Fibroblast of skin of scalp (primary cell): ENCODE data around the gene TIGD7.
A peak's percentile ranks its signal among the peaks of the same experiment; 100 is the strongest.
"Not testable (repeated sequence)": the region's sequence is repeated elsewhere in the genome, so short reads cannot be mapped to it uniquely, and the experiment has no call there.

Experiments
- DNase-seq: peaks from one replicate; pipeline ENCODE4 v3.0.0-alpha.2; 2013

TIGD7 gene

GRCh38 chr16:3282730-3283542 lies 22.3 kb downstream of the TIGD7 start, which contains the start of gene ZNF263:
Gene ZNF263 (plus strand): TSS chr16:3283491. CDS start chr16:3283819, 328 bp downstream.
- peak; percentile 99 for DNase-seq

GRCh38 chr16:3282103-3282729 lies 23.0 kb downstream of the TIGD7 start:
- DNase-seq: no peak

GRCh38 chr16:3281222-3281820 lies 23.9 kb downstream of the TIGD7 start:
- DNase-seq: no peak

- no peak for DNase-seq
Measured at GRCh38 chr16:3276679-3277078, 28.6 kb downstream of the TIGD7 start.

- DNase-seq: no peak
Measured at GRCh38 chr16:3274947-3275346, 30.3 kb downstream of the TIGD7 start.

DNA sequence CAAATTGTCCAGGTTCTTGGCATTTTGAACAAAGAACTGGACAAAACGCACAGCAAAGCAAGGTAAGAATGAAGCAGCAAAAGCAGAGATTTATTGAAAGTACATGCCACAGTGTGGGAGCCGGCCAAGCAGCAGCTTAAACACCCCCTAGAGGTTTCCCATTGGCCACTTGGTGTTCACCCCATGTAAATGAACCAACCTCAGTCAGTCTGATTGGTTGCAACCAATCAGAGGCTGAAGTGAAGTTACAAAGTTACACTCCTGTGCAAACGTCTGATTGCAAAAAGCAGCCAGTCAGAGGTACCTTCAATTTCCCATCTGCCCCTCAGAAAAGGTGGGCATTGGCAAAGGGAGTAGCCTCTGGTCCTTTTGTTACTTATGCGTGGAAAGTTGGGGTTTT lies 30.7 kb downstream of the TIGD7 start:
- DNase-seq: no peak

DNA sequence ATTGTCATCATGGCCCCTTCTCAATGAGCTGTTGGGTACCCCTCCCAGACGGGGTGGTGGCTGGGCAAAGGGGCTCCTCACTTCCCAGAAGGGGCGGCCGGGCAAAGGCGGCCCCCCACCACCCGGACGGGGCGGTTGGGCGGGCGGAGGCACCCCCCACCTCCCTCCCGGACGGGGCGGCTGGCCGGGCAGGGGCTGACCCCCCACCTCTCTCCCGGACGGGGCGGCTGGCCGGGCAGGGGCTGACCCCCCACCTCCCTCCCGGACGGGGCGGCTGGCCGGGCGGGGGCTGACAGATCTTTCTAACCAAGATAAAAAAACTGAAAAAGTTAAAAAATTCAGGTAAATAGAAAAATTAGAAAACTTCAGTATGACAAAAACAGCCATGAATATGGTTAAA lies 33.9 kb downstream of the TIGD7 start:
- DNase-seq: not testable (repeated sequence)

DNA sequence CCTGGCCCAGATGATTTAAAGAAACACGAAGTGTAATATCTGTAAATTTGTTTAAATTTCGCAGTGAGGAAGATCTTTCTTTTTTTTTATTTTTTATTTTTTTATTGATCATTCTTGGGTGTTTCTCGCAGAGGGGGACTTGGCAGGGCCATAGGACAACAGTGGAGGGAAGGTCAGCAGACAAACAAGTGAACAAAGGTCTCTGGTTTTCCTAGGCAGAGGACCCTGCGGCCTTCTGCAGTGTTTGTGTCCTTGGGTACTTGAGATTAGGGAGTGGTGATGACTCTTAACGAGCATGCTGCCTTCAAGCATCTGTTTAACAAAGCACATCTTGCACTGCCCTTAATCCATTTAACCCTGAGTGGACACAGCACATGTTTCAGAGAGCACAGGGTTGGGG lies 34.5 kb downstream of the TIGD7 start:
- DNase-seq: not testable (repeated sequence)

DNA sequence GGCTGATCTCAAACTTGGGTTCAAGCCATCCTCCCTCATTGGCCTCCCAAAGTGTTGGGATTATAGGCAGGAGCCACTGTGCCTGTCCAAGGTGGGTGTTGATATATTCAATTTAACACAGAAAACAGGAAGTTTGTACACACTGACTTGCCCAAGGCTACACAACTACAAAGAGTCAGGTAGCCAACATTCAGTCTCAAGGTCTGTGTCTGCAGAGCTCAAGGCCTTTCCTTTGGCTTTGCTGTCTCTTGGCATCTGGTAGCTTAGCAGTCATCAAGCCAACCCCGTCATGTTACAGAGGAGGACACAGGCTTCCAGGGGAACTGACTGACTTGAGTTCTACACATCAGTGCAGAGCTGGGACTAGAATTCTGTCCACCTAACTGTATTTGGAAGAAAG lies 36.9 kb downstream of the TIGD7 start:
- DNase-seq: no peak

GRCh38 chr16:3266873-3267537 lies 38.2 kb downstream of the TIGD7 start:
- DNase-seq: peak; percentile 46

- DNase-seq: peak; percentile 100
Measured at GRCh38 chr16:3264137-3265036, 40.8 kb downstream of the TIGD7 start.

DNA sequence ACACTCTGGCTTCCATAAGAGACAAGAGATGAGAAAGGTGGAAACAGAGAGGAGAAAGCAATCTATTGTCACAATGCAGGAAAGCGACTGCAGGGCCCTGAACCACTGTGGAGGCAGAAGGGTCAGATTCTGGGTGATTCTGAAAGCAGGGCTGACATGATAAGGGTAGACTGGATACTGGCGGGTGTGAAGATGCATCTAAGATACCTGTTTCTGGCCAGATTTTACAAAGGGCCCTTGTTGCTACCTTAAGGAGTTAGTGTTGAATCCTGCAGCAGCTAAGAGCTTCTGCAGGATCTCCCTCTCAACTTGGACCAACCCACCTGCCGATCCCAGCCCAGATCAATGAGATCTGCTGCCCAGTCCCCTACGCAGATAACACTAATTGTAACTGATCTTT lies 42.7 kb downstream of the TIGD7 start:
- DNase-seq: no peak

DNA sequence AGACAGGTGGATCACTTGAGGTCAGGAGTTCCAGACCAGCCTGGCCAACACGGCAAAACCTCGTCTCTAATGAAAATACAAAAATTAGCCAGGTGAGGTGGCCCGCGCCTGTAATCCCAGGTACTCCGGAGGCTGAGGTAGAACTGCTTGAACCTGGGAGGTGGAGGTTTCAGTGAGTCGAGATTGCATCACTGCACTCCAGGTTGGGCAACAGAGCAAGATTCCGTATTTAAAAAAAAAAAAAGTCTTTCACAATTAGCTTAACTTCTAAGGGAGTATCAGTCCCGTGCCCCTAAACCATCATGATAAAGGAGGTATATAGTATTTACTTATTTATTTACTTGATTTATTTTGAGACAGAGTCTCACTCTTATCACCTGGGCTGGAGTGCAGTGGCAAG lies 45.4 kb downstream of the TIGD7 start:
- no peak for DNase-seq

DNA sequence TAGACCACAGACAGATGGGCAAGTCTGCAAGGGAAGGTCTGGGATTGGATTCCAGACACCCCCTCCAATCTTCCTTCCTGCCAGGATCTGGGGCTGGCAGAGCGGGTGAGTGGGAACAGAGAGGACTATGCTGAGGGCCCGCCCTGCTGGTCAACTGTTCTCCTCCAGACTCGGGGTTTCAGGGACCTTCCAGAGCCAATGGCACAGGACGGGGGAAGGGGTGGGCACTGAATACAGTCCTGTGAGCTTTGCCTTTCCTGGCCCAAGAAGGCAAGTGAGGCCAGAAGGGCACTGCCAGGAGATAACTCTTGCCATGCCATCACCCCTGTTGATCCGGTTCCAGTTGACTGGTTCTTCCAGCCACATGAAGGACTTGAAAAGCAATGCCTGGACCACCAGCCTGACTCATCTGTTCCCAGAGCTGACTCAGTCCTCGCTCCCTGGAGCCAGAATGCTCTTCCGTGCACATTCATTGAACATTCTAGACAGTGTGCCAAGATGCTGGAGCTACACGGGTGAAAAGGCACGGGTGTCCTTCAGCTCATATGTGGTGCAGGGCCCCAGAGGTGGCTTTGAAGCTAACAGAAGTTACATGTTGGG lies 48.3 kb downstream of the TIGD7 start:
- peak; percentile 5 for DNase-seq

DNA sequence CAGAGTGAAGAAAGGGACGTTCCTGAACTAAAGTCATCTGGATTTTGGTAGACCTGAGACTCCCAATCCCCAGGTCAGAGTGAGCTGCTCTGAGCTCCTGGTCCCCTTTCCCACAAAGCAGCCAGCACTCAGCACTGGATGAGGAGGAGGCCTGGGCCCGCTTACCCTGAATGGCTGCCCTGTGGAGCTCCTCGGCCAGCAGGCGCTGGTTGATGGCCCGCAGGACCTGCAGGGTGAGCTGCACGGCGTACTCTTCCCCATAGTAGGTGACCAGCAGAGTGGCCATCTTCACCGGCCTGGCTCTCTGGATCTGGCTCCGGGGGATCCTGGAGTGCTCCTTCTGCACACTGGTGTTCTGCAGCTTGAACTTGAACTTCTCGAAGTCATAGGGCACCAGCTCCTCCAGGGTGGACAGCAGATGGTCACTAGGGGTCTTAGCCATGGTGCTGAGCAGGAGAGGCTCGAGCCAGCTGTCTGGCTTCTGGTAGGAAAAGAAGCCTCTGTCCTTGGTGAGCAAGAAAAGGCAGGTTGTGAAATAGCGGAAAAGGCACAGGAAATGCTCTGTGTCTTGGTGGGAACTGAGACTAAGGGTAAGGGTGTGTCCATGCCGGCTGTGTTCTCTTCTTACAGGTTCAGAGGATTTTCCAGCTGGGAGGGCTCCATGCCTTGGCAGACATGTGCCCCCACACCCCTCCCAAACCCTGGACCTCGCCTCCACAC lies 48.9 kb downstream of the TIGD7 start, which contains the start of gene MEFV:
Gene MEFV (minus strand): TSS at position 488 of the 720 bp plus-strand sequence. CDS start 46 bp downstream, at position 442.
- no peak for DNase-seq

DNA sequence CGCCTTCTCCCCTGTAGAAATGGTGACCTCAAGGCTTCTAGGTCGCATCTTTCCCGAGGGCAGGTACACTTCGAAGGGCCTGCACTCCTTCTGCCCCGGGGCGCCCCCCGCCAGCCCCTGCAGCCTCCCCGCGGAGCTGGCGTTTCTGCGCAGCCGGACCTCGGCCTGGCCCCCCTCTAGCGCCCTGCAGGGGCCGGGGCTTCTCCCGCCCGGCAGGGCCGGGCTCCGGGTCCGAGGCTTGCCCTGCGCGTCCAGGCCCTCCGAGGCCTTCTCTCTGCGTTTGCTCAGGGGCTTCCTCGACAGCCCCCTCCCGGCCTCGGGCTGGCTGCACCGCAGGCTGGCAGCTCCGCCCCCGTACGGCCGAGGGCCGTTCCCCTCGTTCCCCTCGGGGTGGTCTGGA lies 50.9 kb downstream of the TIGD7 start:
- DNase-seq: no peak

GRCh38 chr16:3252967-3253366 lies 52.3 kb downstream of the TIGD7 start:
- DNase-seq: no peak

GRCh38 chr16:3249451-3249850 lies 55.8 kb downstream of the TIGD7 start:
- no peak for DNase-seq

- no peak for DNase-seq
Measured at GRCh38 chr16:3249020-3249419, 56.2 kb downstream of the TIGD7 start.
